SHP77 (cell line): ENCODE measurements around the gene NPEPPS.

Source experiments
- DNase-seq, 2 experiments: peaks; one replicate each; lab custom pipeline; 2025; lab: John Stamatoyannopoulos, UW

NPEPPS gene

DNA sequence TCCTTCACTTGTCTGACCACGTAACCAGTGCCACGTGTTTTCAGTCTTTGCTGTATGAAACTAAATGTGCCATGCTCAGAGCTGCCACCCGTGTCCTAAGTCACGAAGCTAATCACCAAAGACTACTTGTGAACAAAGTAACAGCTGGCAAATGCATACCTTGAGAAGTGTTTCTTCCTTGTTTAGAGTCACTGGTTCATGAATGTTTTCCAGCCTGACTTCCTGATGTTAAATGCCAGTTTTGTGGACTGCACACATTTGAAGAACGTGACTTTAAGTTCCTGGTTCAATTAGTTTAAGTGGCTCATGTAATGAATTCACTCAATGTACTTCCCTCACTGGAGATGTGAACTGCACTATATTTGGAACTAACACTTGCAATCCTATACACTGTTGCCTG is 98.9 kb downstream of the NPEPPS start:
- DNase-seq, result no peak

DNA sequence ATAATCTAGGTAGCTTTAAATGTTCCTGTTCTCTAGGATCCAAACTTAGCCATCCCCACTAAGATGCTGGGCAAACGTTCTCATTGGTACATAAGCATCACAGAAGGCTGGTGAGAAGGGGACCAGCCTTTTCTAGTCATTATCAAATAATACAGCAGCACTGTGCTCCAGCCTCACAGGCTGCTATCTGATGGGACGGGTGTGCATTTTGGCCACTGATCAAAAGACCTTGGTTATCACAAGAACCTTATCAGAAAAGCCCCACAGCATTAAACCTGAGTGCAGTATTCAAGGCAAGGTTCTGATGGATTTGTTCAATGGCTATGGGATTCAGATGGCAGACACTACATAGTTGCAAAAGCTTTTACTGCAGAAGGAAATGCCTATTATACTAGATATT is 99.7 kb downstream of the NPEPPS start:
- no peak for DNase-seq

DNA sequence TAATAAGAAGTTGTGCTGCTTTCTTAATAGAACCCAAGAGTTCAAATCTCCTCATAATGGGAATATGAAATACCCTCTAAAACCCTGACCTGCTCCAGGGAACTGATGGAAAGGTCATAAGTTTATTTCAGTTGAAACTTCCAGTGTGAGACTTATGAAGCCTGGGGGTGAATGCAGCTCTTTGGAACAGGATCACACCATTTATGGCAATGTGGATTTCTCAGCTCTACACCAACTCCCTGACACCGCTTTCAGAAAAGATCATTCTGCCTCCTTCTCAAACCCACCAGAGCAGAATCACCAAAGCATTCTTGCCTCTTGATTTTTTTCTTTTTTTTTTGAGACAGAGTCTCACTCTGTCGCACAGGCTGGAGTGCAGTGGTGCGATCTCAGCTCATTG is 102.1 kb downstream of the NPEPPS start:
- no peak for DNase-seq

DNA sequence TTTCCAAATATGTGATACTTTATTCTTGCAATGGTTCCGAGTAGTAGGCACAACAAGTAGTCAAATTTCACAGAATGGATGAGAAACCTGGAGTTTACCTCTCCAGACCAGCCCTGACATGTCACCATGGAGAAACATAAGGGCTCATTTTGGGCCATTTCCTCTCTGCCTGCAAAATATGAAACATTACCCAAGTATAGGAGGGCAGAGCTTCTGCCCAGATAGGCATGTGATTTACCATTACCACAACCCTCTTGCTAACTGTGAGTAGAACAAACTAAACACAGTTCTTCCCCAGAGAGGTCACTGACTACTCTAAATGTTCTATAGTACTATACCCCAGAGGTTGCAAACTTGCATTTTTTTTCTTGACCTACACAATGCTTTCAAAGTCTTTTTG is 103.1 kb downstream of the NPEPPS start:
- DNase-seq, result no peak

DNA sequence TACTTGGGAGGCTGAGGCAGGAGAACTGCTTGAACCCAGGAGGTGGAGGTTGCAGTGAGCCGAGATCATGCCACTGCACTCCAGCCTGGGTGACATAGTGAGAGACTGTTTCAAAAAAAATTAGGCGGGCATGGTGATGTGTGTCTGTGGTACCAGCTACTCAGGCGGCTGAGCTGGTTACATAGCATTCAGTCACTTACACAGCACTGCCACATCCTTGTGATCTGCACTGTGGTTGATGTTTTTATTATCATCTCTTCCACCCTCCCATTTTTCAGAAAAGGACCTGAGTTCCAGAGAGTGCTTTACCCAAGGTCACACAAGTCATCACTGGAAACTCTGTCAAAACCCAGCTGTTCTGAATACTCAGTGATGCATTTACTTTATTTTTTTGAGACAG is 104.0 kb downstream of the NPEPPS start:
- no peak for DNase-seq

DNA sequence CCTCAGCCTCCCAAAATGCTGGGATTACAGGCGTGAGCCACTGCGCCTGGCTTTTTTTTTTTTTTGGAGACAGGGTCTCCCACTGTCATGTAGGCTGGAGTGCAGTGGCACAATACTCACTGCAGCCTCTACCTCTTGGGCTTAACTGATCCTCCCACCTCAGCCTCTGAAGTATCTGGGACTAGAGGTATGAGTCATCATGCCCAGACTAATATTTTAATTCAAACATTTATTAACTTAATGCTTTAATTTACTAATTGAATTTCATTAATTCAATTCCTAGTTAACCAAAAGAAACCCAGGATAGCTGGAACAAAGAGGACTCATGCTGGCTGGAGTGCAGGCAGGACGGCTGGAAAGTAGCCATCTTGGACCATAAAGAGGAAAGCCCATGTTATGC is 104.8 kb downstream of the NPEPPS start:
- no peak for DNase-seq

DNA sequence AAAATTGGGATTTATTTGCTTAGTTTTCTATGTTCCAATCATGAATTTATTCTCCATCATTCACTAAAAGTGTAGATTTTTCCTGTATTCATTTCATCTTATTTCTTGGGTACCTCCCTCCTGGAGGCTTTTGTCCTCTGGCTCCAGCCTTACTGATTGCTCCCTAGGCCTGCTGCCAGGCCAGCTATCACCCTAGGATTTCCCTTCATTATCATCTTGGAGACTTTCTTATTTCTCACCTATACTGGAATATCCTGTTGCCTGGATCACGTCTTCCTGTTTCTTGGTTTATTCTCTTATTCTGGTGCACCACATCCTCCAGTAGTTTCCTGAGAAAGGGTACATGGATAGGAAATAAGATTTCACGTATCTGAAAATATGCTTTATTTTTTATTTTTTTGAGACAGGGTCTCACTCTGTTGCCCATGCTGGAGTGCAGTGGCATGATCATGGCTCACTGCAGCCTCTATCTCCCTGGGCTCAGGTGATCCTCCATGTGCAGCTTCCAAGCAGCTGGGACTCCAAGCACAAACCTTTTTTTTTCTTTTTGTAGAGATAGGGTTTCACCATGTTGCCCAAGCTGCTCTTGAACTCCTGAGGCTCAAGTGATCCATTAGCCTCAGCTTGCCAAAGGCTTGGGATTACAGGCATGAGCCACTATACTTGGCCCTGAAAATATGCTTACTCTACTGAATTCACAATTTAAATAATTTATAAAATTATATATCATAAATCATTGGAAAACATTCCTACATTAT is 105.5 kb downstream of the NPEPPS start:
- no peak for DNase-seq

DNA sequence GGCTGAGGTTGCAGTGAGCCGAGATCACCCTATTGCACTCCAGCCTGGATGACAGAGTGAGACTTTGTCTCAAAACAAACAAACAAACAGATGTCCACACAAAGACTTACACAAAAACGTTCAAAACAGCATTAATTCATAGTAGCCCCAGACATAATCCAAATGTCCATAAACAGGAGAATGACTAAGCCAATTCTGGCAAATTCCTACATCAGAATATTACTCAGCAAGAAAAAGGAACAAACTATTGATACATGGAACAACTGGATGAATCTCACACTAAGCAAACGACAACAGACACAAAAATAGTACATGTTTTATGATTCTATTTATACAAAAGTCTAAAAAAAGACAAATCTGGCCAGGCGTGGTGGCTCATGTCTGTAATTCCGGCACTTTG is 108.0 kb downstream of the NPEPPS start:
- no peak for DNase-seq

DNA sequence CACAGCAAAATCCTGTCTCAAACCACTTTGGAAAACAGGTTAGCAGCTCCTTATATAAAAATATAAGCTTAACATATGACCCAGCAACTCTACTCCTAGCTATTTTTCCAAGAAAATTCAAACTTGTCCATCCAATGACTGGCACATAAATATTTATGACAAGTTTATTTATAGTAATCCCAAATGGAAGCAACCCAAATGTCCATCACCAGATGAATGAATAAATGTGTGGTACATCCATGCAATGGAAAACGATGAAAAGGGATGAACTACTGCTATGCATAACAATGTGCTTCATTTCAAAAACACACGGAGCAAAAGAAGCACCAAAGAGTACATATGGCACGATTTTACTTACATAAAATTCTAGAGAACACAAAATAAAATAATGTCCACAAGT is 109.2 kb downstream of the NPEPPS start:
- DNase-seq, result no peak

DNA sequence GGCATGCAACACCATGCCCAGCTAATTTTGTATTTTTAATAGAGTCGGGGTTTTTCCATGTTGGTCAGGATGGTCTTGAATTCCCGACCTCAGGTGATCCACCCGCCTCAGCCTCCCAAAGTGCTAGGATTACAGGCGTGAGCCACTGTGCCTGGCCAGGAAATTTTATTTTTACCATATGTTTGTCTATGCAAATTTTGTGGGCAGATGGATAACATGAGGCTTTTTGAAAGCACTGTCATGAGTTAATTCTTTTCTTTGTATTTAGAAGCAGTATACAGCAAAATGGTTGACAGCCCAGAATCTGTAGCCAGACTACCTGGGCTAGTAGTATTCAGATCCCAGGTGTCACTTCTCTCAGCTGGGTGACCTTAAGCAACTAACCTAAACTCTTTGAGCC is 110.3 kb downstream of the NPEPPS start:
- no peak for DNase-seq

DNA sequence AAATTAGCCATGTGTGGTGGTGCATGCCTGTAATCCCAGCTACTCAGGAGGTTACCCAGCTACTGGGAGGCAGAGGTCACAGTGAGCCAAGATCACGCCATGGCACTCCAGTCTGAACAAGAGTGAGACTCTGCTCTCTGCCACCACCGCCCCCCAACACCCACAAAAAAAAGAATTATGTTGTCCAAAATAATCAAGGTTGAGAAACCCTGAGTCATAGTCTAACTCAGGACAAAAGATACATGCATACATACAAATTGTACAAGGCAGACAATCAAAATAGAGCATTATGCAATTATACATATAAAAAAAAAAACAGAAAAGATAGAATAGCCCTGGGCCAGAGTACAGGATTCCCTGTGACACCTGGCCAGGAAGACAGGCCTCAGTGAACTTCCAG is 112.2 kb downstream of the NPEPPS start:
- no peak for DNase-seq

DNA sequence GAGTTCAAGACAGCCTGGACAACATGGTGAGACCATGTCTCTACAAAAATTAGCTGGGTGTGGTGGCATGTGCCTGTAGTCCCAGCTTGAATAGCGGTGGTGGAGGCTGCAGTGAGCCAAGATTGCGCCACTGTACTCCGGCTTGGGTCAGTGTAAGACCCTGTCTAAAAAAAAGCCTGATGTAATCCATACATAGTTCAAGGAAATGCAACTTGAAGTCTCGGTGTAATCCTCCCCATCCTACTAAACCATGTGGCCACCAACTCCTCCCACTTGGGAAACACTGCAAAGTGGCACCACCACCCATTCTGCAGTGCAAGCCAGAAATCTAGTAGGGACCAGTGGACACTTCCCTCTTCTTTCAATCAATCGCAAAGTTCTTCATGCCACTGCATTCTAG is 113.4 kb downstream of the NPEPPS start:
- no peak for DNase-seq

DNA sequence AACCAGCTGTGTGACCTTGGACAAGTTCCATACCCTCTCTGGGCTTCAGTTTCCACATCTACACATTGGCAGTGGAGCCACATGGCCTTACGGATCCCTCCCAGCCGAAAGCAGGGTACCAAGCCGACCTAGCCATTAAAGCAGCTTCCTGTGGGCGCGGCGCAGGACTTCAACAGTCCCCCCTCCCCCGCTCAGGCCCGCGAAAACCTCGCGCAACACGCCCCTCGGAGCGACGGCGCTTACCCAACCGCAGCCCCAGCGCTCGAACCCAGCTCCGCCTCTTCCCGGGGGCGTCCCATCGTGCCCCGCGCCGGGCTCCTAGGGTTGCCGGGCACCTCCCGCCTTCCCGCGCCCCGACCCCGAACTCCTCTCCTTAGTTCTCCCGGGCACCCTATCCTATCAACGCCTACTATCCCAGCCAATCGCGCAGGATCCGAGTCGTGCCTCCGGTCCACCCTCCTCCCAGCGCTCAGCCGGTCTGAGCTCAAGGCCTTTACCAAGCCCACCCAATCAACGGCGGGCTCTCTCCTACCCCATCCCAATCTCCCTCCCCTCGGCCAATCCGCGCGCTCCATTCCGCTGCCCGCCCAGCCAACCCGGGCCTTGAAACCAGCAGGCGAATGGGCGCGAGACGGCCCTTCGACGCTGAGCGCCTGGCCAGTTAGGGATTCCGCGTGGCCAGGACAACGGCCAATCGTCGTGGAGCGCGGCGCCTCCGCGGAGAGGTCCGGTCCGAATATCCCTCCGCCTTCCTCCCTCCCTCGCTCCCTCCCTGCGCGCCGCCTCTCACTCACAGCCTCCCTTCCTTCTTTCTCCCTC is 118.5 kb downstream of the NPEPPS start, which contains the start of gene KPNB1:
TSS of gene KPNB1 (plus strand) at position 767 of the 819 bp plus-strand sequence. CDS start 326 bp downstream, outside the sequence.
- peak; percentile 99 to 100 for DNase-seq

DNA sequence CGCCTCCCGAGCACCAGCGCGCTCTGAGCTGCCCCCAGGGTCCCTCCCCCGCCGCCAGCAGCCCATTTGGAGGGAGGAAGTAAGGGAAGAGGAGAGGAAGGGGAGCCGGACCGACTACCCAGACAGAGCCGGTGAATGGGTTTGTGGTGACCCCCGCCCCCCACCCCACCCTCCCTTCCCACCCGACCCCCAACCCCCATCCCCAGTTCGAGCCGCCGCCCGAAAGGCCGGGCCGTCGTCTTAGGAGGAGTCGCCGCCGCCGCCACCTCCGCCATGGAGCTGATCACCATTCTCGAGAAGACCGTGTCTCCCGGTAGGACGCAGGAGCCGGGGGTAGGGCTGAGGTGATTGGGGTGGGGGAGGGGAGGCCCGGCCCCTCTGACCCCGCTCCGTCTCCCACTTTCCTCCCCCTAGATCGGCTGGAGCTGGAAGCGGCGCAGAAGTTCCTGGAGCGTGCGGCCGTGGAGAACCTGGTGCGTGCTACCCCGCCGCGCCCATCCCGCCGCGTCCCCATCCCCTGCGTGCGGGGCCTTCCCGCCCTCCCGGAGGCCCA is 119.1 kb downstream of the NPEPPS start:
- no peak for DNase-seq

DNA sequence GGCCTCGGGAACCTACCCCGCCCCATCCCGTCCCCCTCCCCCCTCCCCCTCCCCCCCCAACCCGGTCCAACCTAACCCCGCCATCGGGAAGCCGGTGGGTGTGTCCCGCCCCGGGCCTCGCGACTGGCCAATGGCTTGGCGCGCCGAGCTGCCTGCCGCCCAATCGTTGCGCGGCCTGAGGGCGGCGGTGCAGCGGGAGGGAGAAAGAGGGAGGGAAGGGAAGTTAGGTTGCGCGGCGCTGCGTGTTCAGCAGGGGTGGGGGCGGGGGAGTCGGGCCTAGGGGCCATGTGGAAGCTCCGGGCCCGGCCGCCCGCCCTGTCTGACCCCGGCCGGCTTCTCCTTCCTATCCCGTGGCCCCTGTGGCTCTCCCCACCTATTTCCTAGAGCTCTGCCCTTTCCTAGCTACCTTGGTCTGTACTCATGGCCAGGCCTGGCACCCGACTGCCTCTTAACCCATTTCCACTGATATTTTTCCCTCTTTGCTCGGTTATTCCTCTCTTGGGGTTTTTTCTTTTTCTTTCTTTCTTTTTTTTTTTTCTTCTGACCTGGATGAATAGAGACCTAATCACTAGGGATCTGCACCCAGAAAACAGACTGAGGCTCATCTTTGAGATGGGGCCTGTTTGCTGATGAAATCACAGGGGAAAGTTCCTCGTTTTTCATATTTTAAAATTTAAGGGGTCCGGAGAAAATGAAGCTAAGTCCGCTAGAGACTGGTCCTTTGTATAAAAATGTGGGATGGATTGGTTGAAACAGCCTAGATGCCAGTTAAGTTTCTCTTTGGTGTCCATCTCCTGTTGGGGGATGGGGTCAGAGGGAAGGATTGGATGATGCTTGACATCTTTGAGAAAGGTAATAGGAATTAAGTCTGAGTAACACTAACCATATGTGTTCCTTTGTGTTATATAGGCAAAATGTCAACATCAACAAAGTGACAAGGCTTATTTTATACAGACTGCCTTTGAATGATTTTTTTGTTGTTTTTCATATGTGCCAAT is 119.9 kb downstream of the NPEPPS start:
- DNase-seq, result peak; percentile 98 to 99

DNA sequence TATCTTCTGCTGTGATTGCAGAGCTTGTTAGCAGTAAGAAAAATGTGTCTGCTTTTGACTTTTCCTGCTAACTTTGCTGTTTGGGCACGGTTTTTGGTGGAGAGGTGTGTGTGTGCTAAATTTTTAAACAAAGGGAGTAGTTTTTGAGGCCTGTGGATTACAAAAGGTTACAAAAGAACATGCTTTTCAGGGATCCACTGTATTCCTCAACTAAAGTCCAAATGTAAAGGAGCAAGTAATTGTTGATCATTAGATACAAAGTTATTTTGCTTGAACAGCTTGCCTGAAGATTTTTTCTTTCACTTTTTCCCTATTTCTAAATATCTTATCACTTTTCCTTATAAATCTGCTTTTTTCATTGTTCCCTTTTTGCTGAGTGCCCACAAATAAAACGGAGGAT is 120.8 kb downstream of the NPEPPS start:
- DNase-seq, result no peak

DNA sequence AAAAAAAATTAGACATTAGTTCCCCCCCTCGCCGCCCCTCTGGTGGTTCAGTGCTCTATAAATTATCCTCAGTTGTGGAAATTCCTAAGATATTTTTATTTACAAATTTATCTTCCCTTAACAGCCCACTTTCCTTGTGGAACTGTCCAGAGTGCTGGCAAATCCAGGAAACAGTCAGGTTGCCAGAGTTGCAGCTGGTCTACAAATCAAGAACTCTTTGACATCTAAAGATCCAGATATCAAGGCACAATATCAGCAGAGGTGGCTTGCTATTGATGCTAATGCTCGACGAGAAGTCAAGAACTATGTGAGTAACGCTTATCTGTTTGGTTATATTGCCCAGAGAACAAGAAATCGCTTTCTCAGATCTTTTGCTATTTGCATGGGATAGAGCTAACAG is 121.7 kb downstream of the NPEPPS start:
- DNase-seq, result no peak

DNA sequence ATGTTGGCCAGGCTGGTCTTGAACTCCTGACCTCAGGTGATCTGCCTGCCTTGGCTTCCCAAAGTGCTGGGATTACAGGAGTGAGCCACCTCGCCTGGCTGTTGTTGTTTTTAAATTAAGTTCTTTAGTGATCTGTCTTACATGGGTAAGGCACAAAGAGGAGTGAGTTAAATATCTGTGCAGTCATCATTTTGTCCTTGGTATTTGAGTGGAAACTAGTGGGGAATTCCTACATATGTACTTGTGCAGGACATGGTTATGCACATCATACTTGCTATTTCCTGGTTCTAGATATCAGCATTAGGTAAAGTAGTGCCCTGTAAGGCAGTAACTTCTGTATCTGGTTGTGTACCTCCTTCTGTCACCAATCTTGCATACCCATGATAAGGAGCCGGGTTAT is 122.5 kb downstream of the NPEPPS start:
- DNase-seq, result no peak

DNA sequence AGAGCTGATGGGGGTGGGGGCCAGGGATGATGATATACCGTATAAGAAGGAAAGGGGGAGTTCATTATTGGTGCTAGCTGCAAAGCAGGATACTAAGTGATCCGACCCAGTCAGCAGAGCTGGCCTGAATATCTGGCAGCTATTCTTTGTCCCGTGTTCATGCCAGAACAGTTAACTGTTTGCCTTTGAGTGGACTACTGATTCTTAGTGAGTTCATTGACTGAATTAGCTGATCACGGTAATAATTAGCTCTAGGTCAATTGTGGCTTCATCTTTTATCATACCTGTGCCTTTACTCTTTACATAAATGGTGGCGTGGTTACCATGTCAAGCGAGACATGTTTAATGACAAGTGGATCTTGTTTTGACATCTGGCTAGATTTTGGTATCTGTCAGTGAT is 124.1 kb downstream of the NPEPPS start:
- no peak for DNase-seq

DNA sequence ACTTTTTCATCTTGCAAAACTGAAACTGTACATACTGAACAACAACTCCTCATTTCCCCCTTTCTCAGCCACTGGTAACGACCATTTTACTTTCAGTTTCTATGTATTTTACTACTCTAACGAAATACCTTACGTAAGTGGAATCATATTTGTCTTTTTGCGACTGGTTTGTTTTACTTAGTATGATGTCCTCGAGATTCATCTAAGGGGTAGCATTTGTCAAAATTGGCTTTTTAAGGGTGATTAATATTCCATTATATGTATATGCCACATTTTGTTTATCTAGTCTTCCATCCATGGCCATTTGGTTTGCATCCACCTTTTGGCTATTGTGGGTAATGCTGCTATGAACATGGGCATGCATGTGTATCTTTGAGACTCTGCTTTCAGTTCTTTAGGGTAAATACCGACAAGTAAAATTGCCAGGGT is 129.2 kb downstream of the NPEPPS start:
- no peak for DNase-seq

DNA sequence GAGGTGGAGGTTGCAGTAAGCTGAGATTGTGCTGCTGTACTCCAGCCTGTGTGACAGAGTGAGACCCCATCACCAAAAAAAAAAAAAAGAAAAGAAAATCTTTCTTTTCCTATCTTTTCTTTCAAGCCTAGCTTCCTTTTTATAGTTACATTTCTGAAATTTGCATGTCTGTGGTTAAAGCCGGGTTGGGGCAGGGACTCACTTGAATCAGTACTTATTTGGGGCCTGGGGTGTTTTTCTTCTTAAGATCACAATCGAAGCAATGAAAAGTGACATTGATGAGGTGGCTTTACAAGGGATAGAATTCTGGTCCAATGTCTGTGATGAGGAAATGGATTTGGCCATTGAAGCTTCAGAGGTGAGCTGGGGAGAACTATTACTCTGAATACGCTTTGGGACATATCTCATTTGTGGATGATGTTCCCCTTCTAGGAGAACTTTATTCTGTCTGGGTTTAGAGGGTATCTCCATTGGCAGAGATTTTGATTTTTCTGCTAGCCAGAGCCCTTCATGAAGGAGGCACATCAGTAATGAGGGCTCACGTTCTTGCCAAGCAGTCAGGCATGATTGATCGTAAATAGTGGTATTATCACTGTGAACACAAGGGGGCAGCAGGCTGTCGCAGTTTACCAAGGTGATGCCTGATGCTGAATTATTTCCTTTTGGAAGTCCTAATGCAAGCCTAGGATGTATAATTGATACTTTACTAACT is 133.2 kb downstream of the NPEPPS start:
- DNase-seq, result peak; percentile 35 to 51
